HG02678 (cell line): ENCODE data around the gene ALAD.
A peak's percentile ranks its signal among the peaks of the same experiment; 100 is the strongest.
"Not testable (repeated sequence)": the region's sequence is repeated elsewhere in the genome, so short reads cannot be mapped to it uniquely, and the experiment has no call there.

Source experiments
- ATAC-seq: cut with Tn5 transposase; IDR thresholded peaks from one replicate; pipeline ENCODE4 v1.9.1; 2021; ENCODE audit warnings: mild to moderate bottlenecking, moderate library complexity; ENCODE audit not compliant: unreplicated experiment

The ALAD gene

GRCh38 chr9:113399646-113400200 lies 1.4 kb downstream of the ALAD start:
- ATAC-seq: no peak

- no peak for ATAC-seq
These were observed 2.3 kb downstream of the ALAD start for GRCh38 chr9:113398796-113399195.

GRCh38 chr9:113397203-113397631 lies 3.9 kb downstream of the ALAD start:
- ATAC-seq: no peak

GRCh38 chr9:113395000-113395861 lies 5.9 kb downstream of the ALAD start:
- ATAC-seq: no peak

- no peak for ATAC-seq
These were observed 7.8 kb downstream of the ALAD start for GRCh38 chr9:113393281-113393680.

- no peak for ATAC-seq
These were observed 9.2 kb downstream of the ALAD start for GRCh38 chr9:113391917-113392316.

- no peak for ATAC-seq
These were observed 10.7 kb downstream of the ALAD start for GRCh38 chr9:113390192-113390960.

GRCh38 chr9:113389451-113389850 lies 11.6 kb downstream of the ALAD start:
- ATAC-seq: no peak

- no peak for ATAC-seq
These were observed 12.3 kb downstream of the ALAD start for GRCh38 chr9:113388833-113389232.

- ATAC-seq: no peak
These were observed 13.4 kb downstream of the ALAD start for GRCh38 chr9:113387560-113388230.

- no peak for ATAC-seq
These were observed 14.3 kb downstream of the ALAD start for GRCh38 chr9:113386571-113387393.

- ATAC-seq: no peak
These were observed 19.1 kb downstream of the ALAD start for GRCh38 chr9:113381909-113382411.

GRCh38 chr9:113381441-113381840 lies 19.6 kb downstream of the ALAD start:
- not testable (repeated sequence) for ATAC-seq

GRCh38 chr9:113380869-113381378 lies 20.2 kb downstream of the ALAD start:
- ATAC-seq: peak; percentile 51

- ATAC-seq: not testable (repeated sequence)
These were observed 21.3 kb downstream of the ALAD start for GRCh38 chr9:113379829-113380210.

- ATAC-seq: not testable (repeated sequence)
These were observed 21.8 kb downstream of the ALAD start for GRCh38 chr9:113379094-113379828.

- peak; percentile 79 for ATAC-seq
These were observed 24.2 kb downstream of the ALAD start, which contains the start of gene HDHD3 for GRCh38 chr9:113376634-113377567. Gene HDHD3, minus strand, starts transcription at chr9:113376986. Its CDS starts 2,632 bp downstream, at chr9:113374354.
